Adrenal gland (tissue), 5 donors: ENCODE results near the gene SAMD15.

Experiments used
- POLR2A ChIP-seq, 2 donors: fragments of 450-650 bp; IDR thresholded peaks; one replicate each; pipeline ENCODE4 v1.6.1; 2017; ENCODE audit warnings: antibody characterized with exemption in 2 of 2, mild to moderate bottlenecking in 2 of 2, moderate library complexity in 1 of 2
- TF ChIP-seq, protein P1 (sequence below), 6 experiments: fragments of 450-650 bp in 4 of 6; fragments of 200-600 bp in 2 of 6; sonication (generic) in 1 of 6; IDR thresholded peaks; 1 replicate in 5 of 6; 2 replicates in 1 of 6; pipeline versions ENCODE4 v1.5.1 to v1.8.0; 2016 to 2021; ENCODE audit warnings: antibody characterized with exemption in 6 of 6, mild to moderate bottlenecking in 2 of 6, moderate library complexity in 1 of 6
- donor health status: DM: no; HTN: no; CAD: no.

DNA sequence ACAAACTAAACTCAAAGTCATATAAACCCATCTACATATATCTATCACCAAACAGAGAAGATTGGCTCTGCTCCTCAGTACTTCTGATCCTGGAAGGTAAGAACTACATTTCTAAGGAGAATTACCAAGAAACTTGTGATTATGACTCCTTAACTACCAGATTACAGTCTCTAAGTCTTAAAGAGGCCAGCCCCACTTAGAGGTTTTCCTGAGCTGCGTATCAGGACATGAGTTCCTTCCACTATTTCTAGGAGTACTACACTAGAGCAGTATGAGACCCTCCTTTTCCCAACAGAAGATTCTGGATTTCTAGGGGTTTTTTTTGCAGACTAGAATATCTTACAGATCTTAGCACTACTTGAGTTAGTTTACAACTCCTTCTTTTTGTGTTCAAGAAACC, 46.2 kb downstream of the SAMD15 start, which contains the start of gene NOXRED1:
- TF ChIP-seq POLR2A (IDR thresholded peaks at IDR 0.05): no peak
- TF ChIP-seq, protein P1, sequence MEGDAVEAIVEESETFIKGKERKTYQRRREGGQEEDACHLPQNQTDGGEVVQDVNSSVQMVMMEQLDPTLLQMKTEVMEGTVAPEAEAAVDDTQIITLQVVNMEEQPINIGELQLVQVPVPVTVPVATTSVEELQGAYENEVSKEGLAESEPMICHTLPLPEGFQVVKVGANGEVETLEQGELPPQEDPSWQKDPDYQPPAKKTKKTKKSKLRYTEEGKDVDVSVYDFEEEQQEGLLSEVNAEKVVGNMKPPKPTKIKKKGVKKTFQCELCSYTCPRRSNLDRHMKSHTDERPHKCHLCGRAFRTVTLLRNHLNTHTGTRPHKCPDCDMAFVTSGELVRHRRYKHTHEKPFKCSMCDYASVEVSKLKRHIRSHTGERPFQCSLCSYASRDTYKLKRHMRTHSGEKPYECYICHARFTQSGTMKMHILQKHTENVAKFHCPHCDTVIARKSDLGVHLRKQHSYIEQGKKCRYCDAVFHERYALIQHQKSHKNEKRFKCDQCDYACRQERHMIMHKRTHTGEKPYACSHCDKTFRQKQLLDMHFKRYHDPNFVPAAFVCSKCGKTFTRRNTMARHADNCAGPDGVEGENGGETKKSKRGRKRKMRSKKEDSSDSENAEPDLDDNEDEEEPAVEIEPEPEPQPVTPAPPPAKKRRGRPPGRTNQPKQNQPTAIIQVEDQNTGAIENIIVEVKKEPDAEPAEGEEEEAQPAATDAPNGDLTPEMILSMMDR (IDR thresholded peaks at IDR 0.05): no peak
